Hepatocyte (in vitro differentiated cells): ENCODE results near the gene HOXA1.

Source experiments
- CTCF ChIP-seq: fragments of 200-600 bp; sonication (generic); IDR thresholded peaks from 2 replicates; pipeline ENCODE4 v1.5.1; 2016; ENCODE audit warnings: antibody characterized with exemption, mild to moderate bottlenecking; ENCODE audit not compliant: poor library complexity
- EZH2 ChIP-seq: fragments of 200-600 bp; sonication (generic); IDR thresholded peaks from 2 replicates; pipeline ENCODE4 v1.6.1; 2016; ENCODE audit warnings: antibody characterized with exemption, mild to moderate bottlenecking, borderline replicate concordance

- TF ChIP-seq CTCF, result no peak
- TF ChIP-seq EZH2, result no peak
Observed at GRCh38 chr7:27116962-27117886, 21.4 kb upstream of the HOXA1 start.
